HepG2 (cell line): ENCODE results near the gene ZNF562. TPM values are rescaled to one million over a fixed set of nuclear protein-coding genes. Genes with fewer than 3 reads are reported as not detected.
A peak's percentile ranks its signal among the peaks of the same experiment; 100 is the strongest.

ENCODE experiments used
- ETV5 ChIP-seq: IDR thresholded peaks from 2 replicates; pipeline ENCODE4 v1.6.1; 2018; ENCODE audit warnings: missing biosample characterization, missing genetic modification reagents, inconsistent platforms, borderline replicate concordance
- GZF1 ChIP-seq: sonication (generic); formaldehyde crosslinking; IDR thresholded peaks from 2 replicates; pipeline ENCODE4 v1.5.1; 2020; ENCODE audit warnings: mild to moderate bottlenecking, missing genetic modification reagents
- SPEN ChIP-seq: sonication (generic); formaldehyde crosslinking; IDR thresholded peaks from 2 replicates; pipeline ENCODE4 v1.5.1; 2020; ENCODE audit warnings: low read depth, mild to moderate bottlenecking, missing genetic modification reagents
- ZNF468 ChIP-seq: sonication (generic); formaldehyde crosslinking; IDR thresholded peaks from 2 replicates; pipeline ENCODE4 v1.8.0; 2022; ENCODE audit warnings: mild to moderate bottlenecking, moderate library complexity, missing genetic modification reagents
- ZNF761 ChIP-seq: sonication (generic); formaldehyde crosslinking; conservative IDR thresholded peaks from 2 replicates; pipeline ENCODE4 v1.4.0; 2020; ENCODE audit warnings: mild to moderate bottlenecking, missing genetic modification reagents
- polyA plus RNA-seq, 8 experiments: library from polyadenylated mRNA; depleted of rRNA in 3 of 8; stranded (reverse) in 7 of 8; unstranded in 1 of 8; fragments of >200 nt; fragmentation: Illumina TruSeq in 4 of 8; extraction: Trizol in 4 of 8; gene quantifications; 2 replicates each; pipeline versions ENCODE4 v1.2.1 to v1.2.3, GENCODE V29; 2011 to 2016; ENCODE audit warnings: low read depth in 4 of 8, missing spikeins in 1 of 8, mixed read lengths in 1 of 8; ENCODE audit not compliant: insufficient read depth in 1 of 8
- total RNA-seq, 5 experiments: library from RNA; depleted of rRNA; stranded (reverse); fragments of >200 nt; fragmentation: Illumina TruSeq; extraction: Trizol; gene quantifications; 2 replicates each; pipeline ENCODE4 v1.2.3, GENCODE V29; 2016; ENCODE audit warnings: low read depth in 1 of 5
- TF ChIP-seq, protein P1 (sequence below): sonication (generic); formaldehyde crosslinking; IDR thresholded peaks from 2 replicates; pipeline ENCODE4 v1.5.0; 2020; ENCODE audit warnings: mild to moderate bottlenecking, missing genetic modification reagents, borderline replicate concordance
- TF ChIP-seq, protein P2 (sequence below): sonication (generic); formaldehyde crosslinking; IDR thresholded peaks from 2 replicates; pipeline ENCODE4 v1.5.1; 2020; ENCODE audit warnings: mild to moderate bottlenecking, missing genetic modification reagents
- TF ChIP-seq, protein P3 (sequence below): sonication (generic); formaldehyde crosslinking; IDR thresholded peaks from 2 replicates; pipeline ENCODE4 v1.5.0; 2020; ENCODE audit warnings: mild to moderate bottlenecking, missing genetic modification reagents, moderate library complexity
- TF ChIP-seq, protein P4 (sequence below): sonication (generic); formaldehyde crosslinking; IDR thresholded peaks from 2 replicates; pipeline ENCODE4 v1.5.0; 2020; ENCODE audit warnings: missing genetic modification reagents
- TF ChIP-seq, protein P5 (sequence below), 2 experiments: sonication (generic) in 1 of 2; formaldehyde crosslinking in 1 of 2; IDR thresholded peaks; 2 replicates each; pipeline versions ENCODE4 v1.4.0 to v1.6.1; 2018 to 2020; ENCODE audit warnings: missing genetic modification reagents in 2 of 2, borderline replicate concordance in 1 of 2, low read depth in 1 of 2, mild to moderate bottlenecking in 1 of 2, missing biosample characterization in 1 of 2

Gene ZNF562
- total and polyA plus RNA-seq, 2 of the 13 experiments (the other 11 are each of a cell fraction or from before 2014, with no cell fraction given): 13.1 to 32.7 TPM

DNA sequence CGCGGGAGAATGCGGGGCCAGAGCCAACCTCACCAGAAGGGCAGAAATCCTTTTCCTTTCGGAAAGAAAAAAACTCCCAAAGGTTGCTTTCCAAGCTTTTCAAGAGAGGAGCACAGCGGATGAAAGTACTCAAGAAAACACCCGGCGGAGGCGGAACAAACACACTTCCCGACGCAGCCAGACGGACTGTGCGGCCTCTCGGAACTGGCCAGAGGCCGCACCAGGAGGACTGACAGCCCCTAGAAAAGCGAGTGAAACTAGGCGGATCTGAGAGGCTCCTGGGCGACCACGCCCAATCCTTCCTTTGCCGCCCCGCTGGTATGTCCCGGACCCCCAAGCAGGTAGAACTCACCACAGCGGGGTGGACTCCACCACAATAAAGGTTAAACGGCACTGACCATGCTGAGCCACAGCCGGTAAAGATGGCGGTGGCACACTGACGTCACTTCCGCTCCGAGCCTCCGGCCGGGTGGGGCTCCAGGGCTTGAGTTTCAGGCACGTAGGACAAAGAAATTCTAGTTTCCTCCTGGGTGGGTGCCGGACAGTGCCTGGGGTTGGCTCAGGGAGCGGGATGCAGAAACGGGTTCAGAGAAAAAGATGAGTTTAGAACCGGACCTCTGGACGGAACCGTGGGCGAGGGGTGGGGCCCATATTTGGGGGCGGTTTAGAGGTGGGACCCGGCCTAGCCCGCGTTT, at the start of gene ZNF562 (continued):
- TF ChIP-seq, protein P1, sequence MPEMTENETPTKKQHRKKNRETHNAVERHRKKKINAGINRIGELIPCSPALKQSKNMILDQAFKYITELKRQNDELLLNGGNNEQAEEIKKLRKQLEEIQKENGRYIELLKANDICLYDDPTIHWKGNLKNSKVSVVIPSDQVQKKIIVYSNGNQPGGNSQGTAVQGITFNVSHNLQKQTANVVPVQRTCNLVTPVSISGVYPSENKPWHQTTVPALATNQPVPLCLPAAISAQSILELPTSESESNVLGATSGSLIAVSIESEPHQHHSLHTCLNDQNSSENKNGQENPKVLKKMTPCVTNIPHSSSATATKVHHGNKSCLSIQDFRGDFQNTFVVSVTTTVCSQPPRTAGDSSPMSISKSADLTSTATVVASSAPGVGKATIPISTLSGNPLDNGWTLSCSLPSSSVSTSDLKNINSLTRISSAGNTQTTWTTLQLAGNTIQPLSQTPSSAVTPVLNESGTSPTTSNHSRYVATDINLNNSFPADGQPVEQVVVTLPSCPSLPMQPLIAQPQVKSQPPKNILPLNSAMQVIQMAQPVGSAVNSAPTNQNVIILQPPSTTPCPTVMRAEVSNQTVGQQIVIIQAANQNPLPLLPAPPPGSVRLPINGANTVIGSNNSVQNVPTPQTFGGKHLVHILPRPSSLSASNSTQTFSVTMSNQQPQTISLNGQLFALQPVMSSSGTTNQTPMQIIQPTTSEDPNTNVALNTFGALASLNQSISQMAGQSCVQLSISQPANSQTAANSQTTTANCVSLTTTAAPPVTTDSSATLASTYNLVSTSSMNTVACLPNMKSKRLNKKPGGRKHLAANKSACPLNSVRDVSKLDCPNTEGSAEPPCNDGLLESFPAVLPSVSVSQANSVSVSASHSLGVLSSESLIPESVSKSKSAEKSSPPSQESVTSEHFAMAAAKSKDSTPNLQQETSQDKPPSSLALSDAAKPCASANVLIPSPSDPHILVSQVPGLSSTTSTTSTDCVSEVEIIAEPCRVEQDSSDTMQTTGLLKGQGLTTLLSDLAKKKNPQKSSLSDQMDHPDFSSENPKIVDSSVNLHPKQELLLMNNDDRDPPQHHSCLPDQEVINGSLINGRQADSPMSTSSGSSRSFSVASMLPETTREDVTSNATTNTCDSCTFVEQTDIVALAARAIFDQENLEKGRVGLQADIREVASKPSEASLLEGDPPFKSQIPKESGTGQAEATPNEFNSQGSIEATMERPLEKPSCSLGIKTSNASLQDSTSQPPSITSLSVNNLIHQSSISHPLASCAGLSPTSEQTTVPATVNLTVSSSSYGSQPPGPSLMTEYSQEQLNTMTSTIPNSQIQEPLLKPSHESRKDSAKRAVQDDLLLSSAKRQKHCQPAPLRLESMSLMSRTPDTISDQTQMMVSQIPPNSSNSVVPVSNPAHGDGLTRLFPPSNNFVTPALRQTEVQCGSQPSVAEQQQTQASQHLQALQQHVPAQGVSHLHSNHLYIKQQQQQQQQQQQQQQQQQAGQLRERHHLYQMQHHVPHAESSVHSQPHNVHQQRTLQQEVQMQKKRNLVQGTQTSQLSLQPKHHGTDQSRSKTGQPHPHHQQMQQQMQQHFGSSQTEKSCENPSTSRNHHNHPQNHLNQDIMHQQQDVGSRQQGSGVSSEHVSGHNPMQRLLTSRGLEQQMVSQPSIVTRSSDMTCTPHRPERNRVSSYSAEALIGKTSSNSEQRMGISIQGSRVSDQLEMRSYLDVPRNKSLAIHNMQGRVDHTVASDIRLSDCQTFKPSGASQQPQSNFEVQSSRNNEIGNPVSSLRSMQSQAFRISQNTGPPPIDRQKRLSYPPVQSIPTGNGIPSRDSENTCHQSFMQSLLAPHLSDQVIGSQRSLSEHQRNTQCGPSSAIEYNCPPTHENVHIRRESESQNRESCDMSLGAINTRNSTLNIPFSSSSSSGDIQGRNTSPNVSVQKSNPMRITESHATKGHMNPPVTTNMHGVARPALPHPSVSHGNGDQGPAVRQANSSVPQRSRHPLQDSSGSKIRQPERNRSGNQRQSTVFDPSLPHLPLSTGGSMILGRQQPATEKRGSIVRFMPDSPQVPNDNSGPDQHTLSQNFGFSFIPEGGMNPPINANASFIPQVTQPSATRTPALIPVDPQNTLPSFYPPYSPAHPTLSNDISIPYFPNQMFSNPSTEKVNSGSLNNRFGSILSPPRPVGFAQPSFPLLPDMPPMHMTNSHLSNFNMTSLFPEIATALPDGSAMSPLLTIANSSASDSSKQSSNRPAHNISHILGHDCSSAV (CRISPR knock-in tag): no peak
- TF ChIP-seq SPEN (CRISPR knock-in tag) (peak; percentile 52; the same call in 1 of the 2 replicates), ZNF761 (peak; percentile 49; the same call in 1 of the 2 replicates), ZNF468 (no peak), GZF1 (no peak), ETV5 (peak; percentile 53; the same call in 1 of the 2 replicates)
- TF ChIP-seq, protein P2, sequence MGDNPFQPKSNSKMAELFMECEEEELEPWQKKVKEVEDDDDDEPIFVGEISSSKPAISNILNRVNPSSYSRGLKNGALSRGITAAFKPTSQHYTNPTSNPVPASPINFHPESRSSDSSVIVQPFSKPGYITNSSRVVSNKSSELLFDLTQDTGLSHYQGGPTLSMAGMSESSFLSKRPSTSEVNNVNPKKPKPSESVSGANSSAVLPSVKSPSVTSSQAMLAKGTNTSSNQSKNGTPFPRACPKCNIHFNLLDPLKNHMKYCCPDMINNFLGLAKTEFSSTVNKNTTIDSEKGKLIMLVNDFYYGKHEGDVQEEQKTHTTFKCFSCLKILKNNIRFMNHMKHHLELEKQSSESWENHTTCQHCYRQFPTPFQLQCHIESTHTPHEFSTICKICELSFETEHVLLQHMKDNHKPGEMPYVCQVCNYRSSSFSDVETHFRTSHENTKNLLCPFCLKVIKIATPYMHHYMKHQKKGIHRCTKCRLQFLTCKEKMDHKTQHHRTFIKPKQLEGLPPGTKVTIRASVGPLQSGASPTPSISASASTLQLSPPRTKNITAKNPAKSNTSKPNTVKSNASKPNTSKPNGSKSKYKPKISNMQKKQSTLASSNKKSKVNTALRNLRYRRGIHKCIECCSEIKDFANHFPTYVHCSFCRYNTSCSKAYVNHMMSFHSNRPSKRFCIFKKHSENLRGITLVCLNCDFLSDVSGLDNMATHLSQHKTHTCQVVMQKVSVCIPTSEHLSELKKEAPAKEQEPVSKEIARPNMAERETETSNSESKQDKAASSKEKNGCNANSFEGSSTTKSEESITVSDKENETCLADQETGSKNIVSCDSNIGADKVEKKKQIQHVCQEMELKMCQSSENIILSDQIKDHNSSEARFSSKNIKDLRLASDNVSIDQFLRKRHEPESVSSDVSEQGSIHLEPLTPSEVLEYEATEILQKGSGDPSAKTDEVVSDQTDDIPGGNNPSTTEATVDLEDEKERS: peak; percentile 90; the same call in 1 of the 2 replicates
- TF ChIP-seq, protein P3, sequence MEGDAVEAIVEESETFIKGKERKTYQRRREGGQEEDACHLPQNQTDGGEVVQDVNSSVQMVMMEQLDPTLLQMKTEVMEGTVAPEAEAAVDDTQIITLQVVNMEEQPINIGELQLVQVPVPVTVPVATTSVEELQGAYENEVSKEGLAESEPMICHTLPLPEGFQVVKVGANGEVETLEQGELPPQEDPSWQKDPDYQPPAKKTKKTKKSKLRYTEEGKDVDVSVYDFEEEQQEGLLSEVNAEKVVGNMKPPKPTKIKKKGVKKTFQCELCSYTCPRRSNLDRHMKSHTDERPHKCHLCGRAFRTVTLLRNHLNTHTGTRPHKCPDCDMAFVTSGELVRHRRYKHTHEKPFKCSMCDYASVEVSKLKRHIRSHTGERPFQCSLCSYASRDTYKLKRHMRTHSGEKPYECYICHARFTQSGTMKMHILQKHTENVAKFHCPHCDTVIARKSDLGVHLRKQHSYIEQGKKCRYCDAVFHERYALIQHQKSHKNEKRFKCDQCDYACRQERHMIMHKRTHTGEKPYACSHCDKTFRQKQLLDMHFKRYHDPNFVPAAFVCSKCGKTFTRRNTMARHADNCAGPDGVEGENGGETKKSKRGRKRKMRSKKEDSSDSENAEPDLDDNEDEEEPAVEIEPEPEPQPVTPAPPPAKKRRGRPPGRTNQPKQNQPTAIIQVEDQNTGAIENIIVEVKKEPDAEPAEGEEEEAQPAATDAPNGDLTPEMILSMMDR (CRISPR knock-in tag): no peak
- TF ChIP-seq, protein P4, sequence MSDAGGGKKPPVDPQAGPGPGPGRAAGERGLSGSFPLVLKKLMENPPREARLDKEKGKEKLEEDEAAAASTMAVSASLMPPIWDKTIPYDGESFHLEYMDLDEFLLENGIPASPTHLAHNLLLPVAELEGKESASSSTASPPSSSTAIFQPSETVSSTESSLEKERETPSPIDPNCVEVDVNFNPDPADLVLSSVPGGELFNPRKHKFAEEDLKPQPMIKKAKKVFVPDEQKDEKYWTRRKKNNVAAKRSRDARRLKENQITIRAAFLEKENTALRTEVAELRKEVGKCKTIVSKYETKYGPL (CRISPR knock-in tag): no peak
- TF ChIP-seq, protein P5, sequence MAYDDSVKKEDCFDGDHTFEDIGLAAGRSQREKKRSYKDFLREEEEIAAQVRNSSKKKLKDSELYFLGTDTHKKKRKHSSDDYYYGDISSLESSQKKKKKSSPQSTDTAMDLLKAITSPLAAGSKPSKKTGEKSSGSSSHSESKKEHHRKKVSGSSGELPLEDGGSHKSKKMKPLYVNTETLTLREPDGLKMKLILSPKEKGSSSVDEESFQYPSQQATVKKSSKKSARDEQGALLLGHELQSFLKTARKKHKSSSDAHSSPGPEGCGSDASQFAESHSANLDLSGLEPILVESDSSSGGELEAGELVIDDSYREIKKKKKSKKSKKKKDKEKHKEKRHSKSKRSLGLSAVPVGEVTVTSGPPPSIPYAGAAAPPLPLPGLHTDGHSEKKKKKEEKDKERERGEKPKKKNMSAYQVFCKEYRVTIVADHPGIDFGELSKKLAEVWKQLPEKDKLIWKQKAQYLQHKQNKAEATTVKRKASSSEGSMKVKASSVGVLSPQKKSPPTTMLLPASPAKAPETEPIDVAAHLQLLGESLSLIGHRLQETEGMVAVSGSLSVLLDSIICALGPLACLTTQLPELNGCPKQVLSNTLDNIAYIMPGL (CRISPR knock-in tag; IDR thresholded peaks at IDR 0.05; ENCODE audit: borderline replicate concordance in 1 of 2, low read depth in 1 of 2): peak; percentile 68 to 83; a peak in 3 of 4 replicates
